Gastroesophageal sphincter (tissue), 4 donors: ENCODE measurements around the gene RFPL3. TPM values are rescaled to one million over a fixed set of nuclear protein-coding genes. Genes with fewer than 3 reads are reported as not detected.

Source experiments
- ATAC-seq: fragments of 150-250 bp; one replicate; pipeline ENCODE4 v1.9.1; 2016; ENCODE audit warnings: mild to moderate bottlenecking, moderate library complexity
- H3K27ac ChIP-seq, 4 donors: fragments of 200-600 bp; sonication (generic) in 3 of 4; 1 replicate in 3 of 4; 2 replicates in 1 of 4; pipeline ENCODE4 v1.5.1; 2016 to 2019
- H3K27me3 ChIP-seq: fragments of 200-600 bp; sonication (generic); one replicate; pipeline ENCODE4 v1.5.1; 2019
- H3K36me3 ChIP-seq, 2 donors: fragments of 200-600 bp; sonication (generic); one replicate each; pipeline ENCODE4 v1.5.1; 2019; ENCODE audit warnings: control low read depth in 1 of 2
- H3K4me1 ChIP-seq, 3 donors: fragments of 200-600 bp; sonication (generic); 1 replicate in 2 of 3; 2 replicates in 1 of 3; pipeline ENCODE4 v1.5.1; 2016 to 2019; ENCODE audit warnings: control low read depth in 2 of 3
- H3K4me3 ChIP-seq, 2 donors: fragments of 200-600 bp; sonication (generic); one replicate each; pipeline ENCODE4 v1.5.1; 2019; ENCODE audit warnings: mild to moderate bottlenecking in 1 of 2, moderate library complexity in 1 of 2
- H3K9me3 ChIP-seq, 3 donors: fragments of 200-600 bp; sonication (generic); one replicate each; pipeline ENCODE4 v1.5.1; 2017 to 2019; ENCODE audit warnings: control low read depth in 2 of 3
- EP300 ChIP-seq: sonication (generic); formaldehyde crosslinking; IDR thresholded peaks from one replicate; pipeline ENCODE4 v1.6.1; 2017; ENCODE audit warnings: antibody characterized with exemption, mild to moderate bottlenecking
- POLR2A ChIP-seq, 2 donors: fragments of 450-650 bp; IDR thresholded peaks; one replicate each; pipeline ENCODE4 v1.6.1; 2017; ENCODE audit warnings: antibody characterized with exemption in 2 of 2, mild to moderate bottlenecking in 2 of 2, moderate library complexity in 1 of 2
- POLR2AphosphoS5 ChIP-seq: sonication (generic); formaldehyde crosslinking; IDR thresholded peaks from one replicate; pipeline ENCODE4 v1.6.1; 2017; ENCODE audit warnings: antibody characterized with exemption
- WGBS, 2 donors: methylation state at CpG; one replicate each; pipeline ENCODE4 v1.1.5; 2018; ENCODE audit warnings: low coverage in 1 of 2; 5-methylcytosine and 5-hydroxymethylcytosine counted together
- small RNA-seq, 4 donors: library from RNA; depleted of rRNA; stranded (forward); fragments of <200 nt; gene quantifications; one replicate each; pipeline ENCODE3, GENCODE V24; 2016
- total RNA-seq, 4 donors: library from RNA; depleted of rRNA; stranded (reverse); fragments of >200 nt; gene quantifications; one replicate each; pipeline ENCODE4 v1.1.0, GENCODE V29; 2016
- TF ChIP-seq, protein P1 (sequence below), 4 experiments: fragments of 200-600 bp in 2 of 4; fragments of 450-650 bp in 2 of 4; sonication (generic) in 1 of 4; IDR thresholded peaks; one replicate each; pipeline ENCODE4 v1.5.1; 2017 to 2019; ENCODE audit warnings: antibody characterized with exemption in 4 of 4, mild to moderate bottlenecking in 2 of 4, moderate library complexity in 2 of 4

The RFPL3 gene
- total RNA-seq, 4 donors from 2014 or later, result not detected

DNA sequence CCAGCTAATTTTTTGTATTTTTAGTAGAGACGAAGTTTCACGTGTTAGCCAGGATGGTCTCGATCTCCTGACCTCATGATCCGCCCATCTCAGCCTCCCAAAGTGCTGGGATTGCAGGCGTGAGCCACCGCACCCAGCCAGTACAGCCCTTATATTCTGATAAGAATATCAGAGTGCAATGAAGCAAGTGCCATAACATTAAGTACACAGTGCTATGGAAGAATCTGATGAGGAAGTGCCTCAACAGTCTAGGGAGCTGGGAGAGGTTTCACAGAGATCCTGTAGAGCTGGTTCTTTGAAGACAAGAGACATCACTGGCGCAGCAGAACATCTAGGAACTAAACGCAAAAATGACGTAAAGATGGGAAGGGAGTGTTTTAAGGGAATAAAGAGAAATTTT lies 52.3 kb downstream of the RFPL3 start:
- WGBS, 2 donors, result 89 to 98% methylated on average over 4 to 6 of the region's 9 CpGs
- ATAC-seq, result no peak
- TF ChIP-seq POLR2AphosphoS5 (no peak), EP300 (no peak), POLR2A (IDR thresholded peaks at IDR 0.05) (no peak)
- TF ChIP-seq, protein P1, sequence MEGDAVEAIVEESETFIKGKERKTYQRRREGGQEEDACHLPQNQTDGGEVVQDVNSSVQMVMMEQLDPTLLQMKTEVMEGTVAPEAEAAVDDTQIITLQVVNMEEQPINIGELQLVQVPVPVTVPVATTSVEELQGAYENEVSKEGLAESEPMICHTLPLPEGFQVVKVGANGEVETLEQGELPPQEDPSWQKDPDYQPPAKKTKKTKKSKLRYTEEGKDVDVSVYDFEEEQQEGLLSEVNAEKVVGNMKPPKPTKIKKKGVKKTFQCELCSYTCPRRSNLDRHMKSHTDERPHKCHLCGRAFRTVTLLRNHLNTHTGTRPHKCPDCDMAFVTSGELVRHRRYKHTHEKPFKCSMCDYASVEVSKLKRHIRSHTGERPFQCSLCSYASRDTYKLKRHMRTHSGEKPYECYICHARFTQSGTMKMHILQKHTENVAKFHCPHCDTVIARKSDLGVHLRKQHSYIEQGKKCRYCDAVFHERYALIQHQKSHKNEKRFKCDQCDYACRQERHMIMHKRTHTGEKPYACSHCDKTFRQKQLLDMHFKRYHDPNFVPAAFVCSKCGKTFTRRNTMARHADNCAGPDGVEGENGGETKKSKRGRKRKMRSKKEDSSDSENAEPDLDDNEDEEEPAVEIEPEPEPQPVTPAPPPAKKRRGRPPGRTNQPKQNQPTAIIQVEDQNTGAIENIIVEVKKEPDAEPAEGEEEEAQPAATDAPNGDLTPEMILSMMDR (IDR thresholded peaks at IDR 0.05), result no peak
- no peak overlapping the region for H3K4me3 ChIP-seq
- peaks cover 6 to 38% (median 8%) of the 10 kb centered on the region in 3 donors for H3K4me1 ChIP-seq
- H3K36me3 ChIP-seq, result peaks cover 0 to 39% of the 10 kb centered on the region in 2 donors
- no peaks in the 10 kb centered on the region for H3K9me3 ChIP-seq
- no peak overlapping the region for H3K27ac ChIP-seq
- H3K27me3 ChIP-seq, result no peaks in the 10 kb centered on the region

GRCh38 chr22:32410459-32410858 lies 52.8 kb downstream of the RFPL3 start:
- TF ChIP-seq POLR2A (IDR thresholded peaks at IDR 0.05), result no peak
- TF ChIP-seq, protein P1 (IDR thresholded peaks at IDR 0.05), result no peak
- TF ChIP-seq EP300, result no peak
- TF ChIP-seq POLR2AphosphoS5, result no peak
- H3K36me3 ChIP-seq, result peaks cover 0 to 34% of the 10 kb centered on the region in 2 donors
- no peaks in the 10 kb centered on the region for H3K27me3 ChIP-seq
- H3K27ac ChIP-seq, result no peak overlapping the region
- H3K4me3 ChIP-seq, result peak overlapping the region; percentile 68 to 96
- no peak for ATAC-seq
- no peaks in the 10 kb centered on the region for H3K9me3 ChIP-seq
- 76 to 79% methylated on average over 2 to 4 of the region's 4 CpGs for WGBS, 2 donors
- H3K4me1 ChIP-seq, result peaks cover 6 to 38% (median 8%) of the 10 kb centered on the region in 3 donors

Small RNA genes lying within 50 kb of the gene (small RNA-seq; reads per million reads assigned to genes)
- gene AL021937.2 (0 reads per million in 4 donors), gene IGLVIVOR22-2 (0 reads per million in 4 donors), gene RF02171 (0 reads per million in 4 donors), gene RF02172 (0 reads per million in 4 donors)

Other genes with a start within 250 kb of the RFPL3 start
- not detected for gene C22orf42, start 198.6 kb upstream of the RFPL3 start, total RNA-seq
- under 1 TPM in 1 of 4 donors, not detected in 3; 0.15 TPM for gene RFPL2, start 152.8 kb upstream of the RFPL3 start, total RNA-seq
- under 1 TPM in 2 of 4 donors, not detected in 2; 0.39 to 0.78 TPM for gene SLC5A4, start 102.5 kb upstream of the RFPL3 start, total RNA-seq
- 10 to 100 TPM; 66.9 to 83.4 (median 68.9) TPM for gene RTCB, start 54.4 kb downstream of the RFPL3 start, total RNA-seq
- not detected for gene BPIFC, start 106.6 kb downstream of the RFPL3 start, total RNA-seq
- gene FBXO7, start 116.9 kb downstream of the RFPL3 start, total RNA-seq, result 10 to 100 TPM; 73.4 to 95.1 (median 87.3) TPM